22Rv1 (cell line): ENCODE data around the gene FBXL7.

ENCODE experiments used
- H3K27ac ChIP-seq: fragments of 450-650 bp; 2 replicates; pipeline ENCODE4 v1.5.1; 2017
- CTCF ChIP-seq: fragments of 450-650 bp; IDR thresholded peaks from 2 replicates; pipeline ENCODE4 v1.5.1; 2017; ENCODE audit warnings: mild to moderate bottlenecking
- ZFX ChIP-seq: fragments of 450-650 bp; IDR thresholded peaks from 2 replicates; pipeline ENCODE4 v1.6.1; 2017; ENCODE audit warnings: antibody characterized with exemption, borderline replicate concordance

Gene FBXL7

GRCh38 chr5:15516486-15516885 is 16.5 kb downstream of the FBXL7 start:
- no peak overlapping the region for H3K27ac ChIP-seq
- no peak for TF ChIP-seq ZFX
- no peak for TF ChIP-seq CTCF

DNA sequence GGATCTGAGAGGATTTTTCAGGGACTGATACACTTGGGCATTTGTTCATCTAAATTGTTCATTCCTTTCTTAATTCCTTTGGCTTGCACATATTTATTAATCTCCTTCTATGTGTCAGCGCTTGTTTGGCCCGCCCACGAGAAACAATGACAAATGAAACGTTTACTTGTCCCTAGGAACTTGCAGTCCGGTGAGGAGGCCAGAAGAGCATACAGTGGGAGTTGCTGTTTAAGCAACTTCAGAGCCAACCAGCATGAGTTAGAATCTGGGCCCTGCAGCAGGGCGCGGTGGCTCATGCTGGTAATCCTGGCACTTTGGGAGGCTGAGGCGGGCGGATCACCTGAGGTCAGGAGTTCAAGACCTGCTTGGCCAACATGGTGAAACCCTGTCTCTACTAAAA is 18.8 kb downstream of the FBXL7 start:
- H3K27ac ChIP-seq = no peak overlapping the region
- TF ChIP-seq ZFX (no peak), CTCF (no peak)

DNA sequence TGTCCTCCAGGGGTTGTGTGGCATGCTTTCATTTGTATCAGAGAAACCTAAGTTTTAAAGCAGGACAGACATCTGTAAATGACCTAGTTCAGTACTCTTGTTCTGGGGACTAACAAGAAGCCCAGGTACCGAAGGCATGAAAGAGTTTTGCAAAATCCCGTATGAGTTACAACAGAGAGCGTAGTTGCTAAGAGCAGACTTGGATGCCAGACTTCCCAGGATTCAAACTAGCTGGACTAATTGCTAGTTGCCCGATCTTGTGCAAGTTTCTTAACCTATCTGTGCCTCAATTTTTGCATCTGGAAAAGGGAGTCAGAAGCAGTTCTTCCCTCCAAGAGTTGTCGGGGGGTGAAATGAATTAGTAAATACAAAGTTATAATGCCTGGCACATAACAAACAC is 20.9 kb downstream of the FBXL7 start:
- no peak overlapping the region for H3K27ac ChIP-seq

GRCh38 chr5:15521381-15522186 is 21.6 kb downstream of the FBXL7 start:
- no peak overlapping the region for H3K27ac ChIP-seq
- TF ChIP-seq CTCF (no peak), ZFX (no peak)

More for the DNA sequence above, 20.9 kb downstream of the FBXL7 start:
- TF ChIP-seq ZFX (no peak), CTCF (no peak)

- H3K27ac ChIP-seq = no peak overlapping the region
- TF ChIP-seq ZFX = no peak
Measured at GRCh38 chr5:15522187-15522520, 22.2 kb downstream of the FBXL7 start.

- H3K27ac ChIP-seq = no peak overlapping the region
- no peak for TF ChIP-seq CTCF
- no peak for TF ChIP-seq ZFX
Measured at GRCh38 chr5:15524712-15525111, 24.7 kb downstream of the FBXL7 start.

DNA sequence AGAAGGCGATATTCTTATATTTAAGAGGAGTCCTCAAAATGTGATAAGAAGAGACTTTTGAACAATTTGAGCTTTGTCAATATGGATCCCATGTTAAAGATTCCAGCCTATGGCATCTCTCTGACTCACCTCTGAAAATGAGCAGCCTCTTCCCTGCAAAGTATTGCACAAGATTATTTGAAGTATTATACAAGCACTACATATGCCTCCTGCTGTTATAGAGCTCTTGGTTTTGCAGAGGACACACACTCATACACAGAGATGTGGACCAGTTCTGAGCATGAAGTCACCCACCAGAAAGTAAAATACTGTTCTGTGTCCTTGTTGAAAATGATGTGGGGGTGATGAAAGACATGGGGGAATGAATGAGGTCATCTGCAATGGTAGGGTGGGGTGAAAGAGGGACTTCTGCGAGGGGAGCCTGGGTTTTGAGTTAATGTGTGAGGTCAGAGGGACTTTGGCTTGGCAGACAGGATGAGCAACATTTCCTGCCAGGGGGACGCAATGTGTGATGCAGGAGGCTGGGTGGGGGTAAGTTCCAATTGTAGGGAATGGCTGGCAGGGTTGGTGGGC is 25.8 kb downstream of the FBXL7 start:
- no peak for TF ChIP-seq ZFX
- no peak overlapping the region for H3K27ac ChIP-seq

DNA sequence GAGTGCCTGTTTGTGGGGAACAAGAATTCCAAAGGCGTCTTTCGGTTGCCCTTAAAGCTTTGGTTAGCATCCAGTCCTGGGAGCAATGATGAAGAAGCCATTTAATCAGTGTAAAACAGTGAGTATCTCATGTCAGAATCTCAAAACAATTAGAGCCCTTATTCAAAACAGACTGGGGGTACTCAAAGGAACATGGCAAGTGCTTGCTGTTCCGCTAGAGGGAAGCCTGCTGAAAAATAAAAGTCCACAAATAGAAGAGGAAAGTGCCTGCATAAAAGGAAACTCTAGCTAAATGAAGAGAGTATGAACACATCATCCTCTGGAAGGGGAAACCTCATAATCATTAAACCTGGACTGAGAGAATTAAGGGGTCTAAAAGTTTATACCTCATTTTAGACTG is 26.4 kb downstream of the FBXL7 start:
- TF ChIP-seq CTCF (no peak), ZFX (no peak)
- no peak overlapping the region for H3K27ac ChIP-seq
